Neutrophil (primary cell): ENCODE measurements around the gene KDM6A.

Experiments used
- H3K27ac ChIP-seq: fragments of 200-600 bp; sonication (generic); 2 replicates; pipeline ENCODE4 v1.5.1; 2016; ENCODE audit warnings: mild to moderate bottlenecking, moderate library complexity
- H3K27me3 ChIP-seq: fragments of 200-600 bp; sonication (generic); 2 replicates; pipeline ENCODE4 v1.6.0; 2016; ENCODE audit warnings: mild to moderate bottlenecking
- H3K36me3 ChIP-seq: fragments of 200-600 bp; sonication (generic); 2 replicates; pipeline ENCODE4 v1.5.1; 2017
- H3K4me1 ChIP-seq, 2 experiments: fragments of 200-600 bp in 1 of 2; sonication (generic) in 1 of 2; 1 replicate in 1 of 2; 2 replicates in 1 of 2; pipeline versions ENCODE4 v1.5.1 to v1.6.1; 2013 to 2016; ENCODE audit warnings: low read depth in 1 of 2, low read length in 1 of 2, mild to moderate bottlenecking in 1 of 2, moderate library complexity in 1 of 2; ENCODE audit not compliant: control insufficient read depth in 1 of 2, insufficient read depth in 1 of 2
- H3K4me3 ChIP-seq, 2 experiments: fragments of 200-600 bp in 1 of 2; sonication (generic) in 1 of 2; 1 replicate in 1 of 2; 2 replicates in 1 of 2; pipeline ENCODE4 v1.5.1; 2013 to 2016; ENCODE audit warnings: low read depth in 1 of 2, low read length in 1 of 2, mild to moderate bottlenecking in 1 of 2, moderate library complexity in 1 of 2
- H3K9me3 ChIP-seq: fragments of 200-600 bp; sonication (generic); 2 replicates; pipeline ENCODE4 v1.5.1; 2016
- CTCF ChIP-seq: fragments of 200-600 bp; sonication (generic); IDR thresholded peaks from 2 replicates; pipeline ENCODE4 v1.5.1; 2016; ENCODE audit warnings: antibody characterized with exemption

KDM6A gene

GRCh38 chrX:45011597-45011996 lies 138.6 kb downstream of the KDM6A start:
- no peak overlapping the region for H3K4me3 ChIP-seq
- TF ChIP-seq CTCF: no peak
- H3K36me3 ChIP-seq: no peaks in the 10 kb centered on the region
- H3K9me3 ChIP-seq: no peaks in the 10 kb centered on the region
- no peaks in the 10 kb centered on the region for H3K27me3 ChIP-seq
- H3K27ac ChIP-seq: no peak overlapping the region
- H3K4me1 ChIP-seq: peaks cover 6 to 19% of the 10 kb centered on the region in 2 experiments

- Histone ChIP-seq H3K27me3 (no peaks in the 10 kb centered on the region), H3K27ac (no peak overlapping the region), H3K4me1 (no peaks in the 10 kb centered on the region), H3K9me3 (no peaks in the 10 kb centered on the region), H3K4me3 (no peak overlapping the region), H3K36me3 (no peaks in the 10 kb centered on the region)
- TF ChIP-seq CTCF: no peak
Measured at GRCh38 chrX:45017946-45018345, 145.0 kb downstream of the KDM6A start.

GRCh38 chrX:45022150-45022549 lies 149.2 kb downstream of the KDM6A start:
- H3K4me3 ChIP-seq: no peak overlapping the region
- H3K27ac ChIP-seq: no peak overlapping the region
- no peaks in the 10 kb centered on the region for H3K9me3 ChIP-seq
- no peaks in the 10 kb centered on the region for H3K36me3 ChIP-seq
- H3K4me1 ChIP-seq: no peaks in the 10 kb centered on the region
- H3K27me3 ChIP-seq: no peaks in the 10 kb centered on the region
- TF ChIP-seq CTCF: no peak

- no peaks in the 10 kb centered on the region for H3K4me1 ChIP-seq
- no peak overlapping the region for H3K4me3 ChIP-seq
- no peaks in the 10 kb centered on the region for H3K36me3 ChIP-seq
- no peaks in the 10 kb centered on the region for H3K27me3 ChIP-seq
- H3K9me3 ChIP-seq: no peaks in the 10 kb centered on the region
- H3K27ac ChIP-seq: no peak overlapping the region
- TF ChIP-seq CTCF: no peak
Measured at GRCh38 chrX:45024501-45024900, 151.5 kb downstream of the KDM6A start.

- Histone ChIP-seq H3K27ac (no peak overlapping the region), H3K27me3 (no peaks in the 10 kb centered on the region), H3K4me3 (no peak overlapping the region), H3K9me3 (no peaks in the 10 kb centered on the region), H3K36me3 (no peaks in the 10 kb centered on the region), H3K4me1 (no peaks in the 10 kb centered on the region)
- TF ChIP-seq CTCF: no peak
Measured at GRCh38 chrX:45026036-45026435, 153.0 kb downstream of the KDM6A start.

GRCh38 chrX:45031830-45032378 lies 158.9 kb downstream of the KDM6A start:
- no peaks in the 10 kb centered on the region for H3K36me3 ChIP-seq

More at GRCh38 chrX:45031830-45032378, 158.9 kb downstream of the KDM6A start:
- TF ChIP-seq CTCF: no peak
- H3K27me3 ChIP-seq: no peaks in the 10 kb centered on the region
- H3K4me3 ChIP-seq: no peak overlapping the region
- H3K4me1 ChIP-seq: peaks cover 8 to 16% of the 10 kb centered on the region in 2 experiments
- H3K27ac ChIP-seq: no peak overlapping the region
- no peaks in the 10 kb centered on the region for H3K9me3 ChIP-seq
